Thoracic aorta (tissue), 2 donors: ENCODE results near the gene ANKRD62. TPM values are rescaled to one million over a fixed set of nuclear protein-coding genes. Genes with fewer than 3 reads are reported as not detected.

Experiments used
- ATAC-seq: fragments of 150-250 bp; one replicate; pipeline ENCODE4 v1.8.0; 2017; ENCODE audit warnings: low read depth; ENCODE audit not compliant: insufficient number of reproducible peaks, low FRiP score
- DNase-seq: peaks from one replicate; pipeline ENCODE4 v3.0.0-alpha.2; 2020; ENCODE audit warnings: low spot score
- H3K27ac ChIP-seq, 2 donors: fragments of 200-600 bp; sonication (generic); 1 replicate in 1 of 2; 2 replicates in 1 of 2; pipeline ENCODE4 v1.5.1; 2016; ENCODE audit warnings: mild to moderate bottlenecking in 2 of 2, moderate library complexity in 2 of 2
- H3K27me3 ChIP-seq: fragments of 200-600 bp; sonication (generic); replicated peaks from 2 replicates; pipeline ENCODE4 v1.6.0; 2016; ENCODE audit warnings: mild to moderate bottlenecking; ENCODE audit not compliant: insufficient read depth
- H3K36me3 ChIP-seq: fragments of 200-600 bp; sonication (generic); one replicate; pipeline ENCODE4 v1.5.1; 2016
- H3K4me1 ChIP-seq, 2 donors: fragments of 200-600 bp; sonication (generic); 1 replicate in 1 of 2; 2 replicates in 1 of 2; pipeline versions ENCODE4 v1.5.1 to v1.6.0; 2016; ENCODE audit warnings: low read depth in 2 of 2, mild to moderate bottlenecking in 1 of 2; ENCODE audit not compliant: control insufficient read depth in 1 of 2
- H3K4me3 ChIP-seq: fragments of 200-600 bp; sonication (generic); 2 replicates; pipeline ENCODE4 v1.5.1; 2016; ENCODE audit warnings: mild to moderate bottlenecking
- H3K9me3 ChIP-seq: fragments of 200-600 bp; sonication (generic); 2 replicates; pipeline ENCODE4 v1.5.1; 2016
- total RNA-seq, 2 donors: library from RNA; depleted of rRNA; stranded (reverse); fragments of >200 nt; gene quantifications; one replicate each; pipeline versions ENCODE4 v1.1.0 to v1.2.3, GENCODE V29; 2016
- TF ChIP-seq, protein P1 (sequence below): fragments of 200-600 bp; sonication (generic); IDR thresholded peaks from one replicate; pipeline ENCODE4 v1.5.1; 2019; ENCODE audit warnings: antibody characterized with exemption

ANKRD62 gene
- total RNA-seq, 2 donors from 2014 or later, result not detected

DNA sequence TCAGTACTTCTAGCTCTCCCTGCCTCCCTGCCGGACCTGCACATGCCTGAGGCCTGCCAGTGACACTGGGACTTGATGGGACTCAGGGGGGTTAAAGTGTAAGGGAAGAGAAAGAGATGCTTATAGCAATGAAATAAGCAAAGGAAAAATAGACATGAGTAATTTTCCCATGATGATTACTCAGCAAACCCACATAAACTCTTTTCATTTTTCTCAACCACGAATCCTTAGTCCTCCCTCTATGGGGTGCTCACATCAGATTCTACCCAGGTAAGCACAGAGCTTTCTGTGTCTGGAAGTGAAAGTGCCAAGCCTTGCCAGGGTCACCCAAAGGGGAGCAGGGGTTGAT is 44.8 kb upstream of the ANKRD62 start:
- no peak for DNase-seq
- Histone ChIP-seq H3K4me3 (no peak overlapping the region), H3K36me3 (no peaks in the 10 kb centered on the region), H3K27ac (no peak overlapping the region), H3K4me1 (no peaks in the 10 kb centered on the region), H3K9me3 (no peaks in the 10 kb centered on the region), H3K27me3 (no peaks in the 10 kb centered on the region)
- no peak for ATAC-seq
- TF ChIP-seq, protein P1, sequence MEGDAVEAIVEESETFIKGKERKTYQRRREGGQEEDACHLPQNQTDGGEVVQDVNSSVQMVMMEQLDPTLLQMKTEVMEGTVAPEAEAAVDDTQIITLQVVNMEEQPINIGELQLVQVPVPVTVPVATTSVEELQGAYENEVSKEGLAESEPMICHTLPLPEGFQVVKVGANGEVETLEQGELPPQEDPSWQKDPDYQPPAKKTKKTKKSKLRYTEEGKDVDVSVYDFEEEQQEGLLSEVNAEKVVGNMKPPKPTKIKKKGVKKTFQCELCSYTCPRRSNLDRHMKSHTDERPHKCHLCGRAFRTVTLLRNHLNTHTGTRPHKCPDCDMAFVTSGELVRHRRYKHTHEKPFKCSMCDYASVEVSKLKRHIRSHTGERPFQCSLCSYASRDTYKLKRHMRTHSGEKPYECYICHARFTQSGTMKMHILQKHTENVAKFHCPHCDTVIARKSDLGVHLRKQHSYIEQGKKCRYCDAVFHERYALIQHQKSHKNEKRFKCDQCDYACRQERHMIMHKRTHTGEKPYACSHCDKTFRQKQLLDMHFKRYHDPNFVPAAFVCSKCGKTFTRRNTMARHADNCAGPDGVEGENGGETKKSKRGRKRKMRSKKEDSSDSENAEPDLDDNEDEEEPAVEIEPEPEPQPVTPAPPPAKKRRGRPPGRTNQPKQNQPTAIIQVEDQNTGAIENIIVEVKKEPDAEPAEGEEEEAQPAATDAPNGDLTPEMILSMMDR, result no peak

DNA sequence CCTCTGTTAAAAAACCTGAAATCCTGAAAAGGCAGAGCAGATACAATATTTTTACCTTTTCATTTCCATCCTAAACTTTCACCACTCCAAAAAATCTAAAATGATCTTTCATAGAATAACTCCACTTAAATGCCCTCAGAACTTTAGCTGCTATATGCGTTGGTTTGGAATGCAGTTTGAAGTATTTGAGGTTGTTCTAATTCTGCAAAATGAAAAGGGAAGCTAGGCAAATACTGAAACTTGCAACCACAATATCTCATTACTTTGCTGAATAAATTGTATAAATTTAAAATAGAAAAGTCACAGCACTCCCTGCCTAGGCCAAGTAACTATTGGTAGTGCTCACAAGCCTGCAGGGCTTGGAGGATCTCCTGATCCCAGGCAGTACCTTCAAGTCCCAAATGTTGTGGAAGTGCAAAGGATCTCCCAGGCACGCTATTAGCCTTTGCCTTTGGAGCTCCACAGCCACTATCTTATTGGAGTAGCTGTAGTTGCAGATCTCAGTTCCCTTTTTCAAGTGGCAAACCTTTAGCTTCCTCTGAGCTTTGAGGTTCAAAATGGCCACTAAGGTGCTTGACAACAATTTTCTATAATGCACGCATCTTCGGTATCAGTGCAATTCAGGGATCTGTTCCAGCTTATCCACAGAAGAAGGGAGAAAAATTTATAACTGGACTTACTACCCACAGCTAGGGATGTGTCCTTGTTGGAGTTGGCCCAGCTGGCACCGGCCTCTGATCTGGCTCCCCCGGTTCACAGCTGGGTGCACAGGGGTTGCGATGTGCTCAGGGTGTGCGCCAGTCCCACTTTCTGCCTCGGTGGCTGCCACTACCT is 43.4 kb upstream of the ANKRD62 start:
- Histone ChIP-seq H3K27ac (no peak overlapping the region), H3K4me3 (no peak overlapping the region), H3K9me3 (no peaks in the 10 kb centered on the region), H3K4me1 (no peaks in the 10 kb centered on the region), H3K27me3 (no peaks in the 10 kb centered on the region), H3K36me3 (no peaks in the 10 kb centered on the region)
- TF ChIP-seq, protein P1, result no peak
- no peak for DNase-seq
- ATAC-seq, result no peak

DNA sequence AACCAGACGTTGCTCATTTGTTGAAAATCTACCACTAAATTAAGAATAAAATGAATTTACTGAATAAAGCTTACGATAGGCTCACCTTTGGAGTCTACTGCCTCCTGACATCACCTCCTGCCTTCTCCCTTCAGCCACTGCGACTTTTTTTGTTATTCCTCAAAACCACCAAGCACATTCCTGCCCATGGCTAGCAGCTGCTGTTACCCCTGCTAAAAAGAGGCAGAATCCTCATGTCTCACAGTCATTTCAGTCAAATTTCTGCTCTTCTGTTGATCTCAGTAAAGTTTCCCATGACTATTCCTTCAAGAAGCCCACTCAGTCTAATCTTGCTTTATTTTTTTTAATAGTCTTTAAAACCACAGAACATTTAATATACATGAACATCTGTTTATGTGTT is 40.8 kb upstream of the ANKRD62 start:
- DNase-seq (no peak), ATAC-seq (no peak)
- H3K4me3 ChIP-seq, result no peak overlapping the region
- H3K27ac ChIP-seq, result no peak overlapping the region
- TF ChIP-seq, protein P1, result no peak
- H3K36me3 ChIP-seq, result no peaks in the 10 kb centered on the region
- no peaks in the 10 kb centered on the region for H3K4me1 ChIP-seq
- no peaks in the 10 kb centered on the region for H3K27me3 ChIP-seq
- H3K9me3 ChIP-seq, result no peaks in the 10 kb centered on the region

DNA sequence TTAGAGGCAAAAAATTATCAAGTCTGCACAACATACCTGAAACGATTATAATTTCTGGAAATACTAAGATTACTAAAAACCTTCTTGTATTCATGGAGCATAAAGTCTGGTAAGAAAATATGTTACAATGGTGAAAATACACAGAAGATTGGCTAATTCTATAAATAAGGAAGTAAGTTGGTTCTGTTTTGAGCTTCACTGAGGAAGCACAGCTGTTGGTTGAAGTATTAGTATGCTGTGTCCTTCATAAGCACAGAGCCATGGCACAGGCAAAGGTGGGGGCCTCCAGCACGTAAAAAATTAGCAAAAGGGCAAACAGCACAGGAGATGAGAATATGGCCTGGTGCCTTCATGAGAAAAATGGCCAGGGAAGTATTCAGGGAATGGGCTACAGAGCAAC is 40.4 kb upstream of the ANKRD62 start:
- no peaks in the 10 kb centered on the region for H3K36me3 ChIP-seq
- no peak overlapping the region for H3K4me3 ChIP-seq
- H3K9me3 ChIP-seq, result no peaks in the 10 kb centered on the region
- TF ChIP-seq, protein P1, result no peak
- DNase-seq, result no peak
- no peaks in the 10 kb centered on the region for H3K27me3 ChIP-seq
- no peaks in the 10 kb centered on the region for H3K4me1 ChIP-seq
- no peak for ATAC-seq
- no peak overlapping the region for H3K27ac ChIP-seq

DNA sequence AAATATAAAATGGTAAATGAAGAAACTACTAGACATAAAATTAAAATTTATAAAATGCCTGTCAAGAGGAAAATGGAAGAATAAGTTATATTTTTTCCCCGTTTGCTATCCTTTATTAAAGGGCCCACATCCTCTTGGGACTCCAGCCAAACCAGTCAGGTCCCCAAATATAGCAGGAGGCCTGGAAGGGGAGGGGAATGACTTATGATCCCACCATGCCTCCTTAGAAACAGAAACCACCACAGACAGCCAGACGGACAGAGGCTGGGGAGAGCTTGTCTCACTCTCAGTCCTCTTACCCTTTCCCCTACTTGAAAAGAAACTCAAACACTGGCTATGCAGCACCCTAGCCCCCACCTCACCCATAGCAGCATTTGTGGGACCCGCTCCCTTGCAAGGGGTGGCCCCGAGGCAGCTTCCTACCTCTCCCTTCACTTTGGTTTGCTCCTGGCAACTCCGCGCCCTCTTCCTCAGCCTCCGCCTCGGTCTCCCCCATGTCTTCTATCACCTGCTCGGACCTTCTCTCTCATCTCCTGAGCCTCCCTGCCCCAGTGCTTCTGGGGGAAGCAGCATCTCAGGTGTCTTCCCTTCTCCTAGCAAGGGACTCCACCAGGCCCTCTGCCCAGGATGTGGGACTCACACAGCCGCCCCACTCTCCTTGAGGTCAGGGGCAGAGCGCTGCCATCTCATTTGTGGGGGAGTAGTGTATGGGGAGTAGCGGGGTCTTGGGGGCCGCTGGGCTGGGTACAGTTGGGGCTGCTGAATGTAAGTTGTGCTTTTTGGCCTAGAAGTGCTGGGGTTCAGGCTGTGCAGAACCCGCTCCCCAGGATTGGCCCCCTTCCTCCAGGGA is 37.4 kb upstream of the ANKRD62 start:
- Histone ChIP-seq H3K36me3 (no peaks in the 10 kb centered on the region), H3K4me1 (no peaks in the 10 kb centered on the region), H3K27ac (no peak overlapping the region), H3K9me3 (no peaks in the 10 kb centered on the region), H3K27me3 (no peaks in the 10 kb centered on the region), H3K4me3 (no peak overlapping the region)
- no peak for DNase-seq
- ATAC-seq, result no peak
- TF ChIP-seq, protein P1, result no peak
